Astrocyte (in vitro differentiated cells and primary cell): ENCODE results near the gene SPAG9. TPM values are rescaled to one million over a fixed set of nuclear protein-coding genes. Genes with fewer than 3 reads are reported as not detected.

Experiments used
- DNase-seq: peaks from one replicate; pipeline ENCODE4 v3.0.0-alpha.2; 2010; ENCODE audit warnings: low read depth
- FAIRE-seq: peaks from 2 replicates; lab custom pipeline; 2011; peaks lifted over from hg19 to GRCh38; lab: Jason Lieb, UNC
- H2AFZ ChIP-seq: 2 replicates; pipeline ENCODE4 v1.6.0; 2012; ENCODE audit warnings: low read depth, low read length, inconsistent platforms
- H3K27ac ChIP-seq: 2 replicates; pipeline ENCODE4 v1.5.1; 2011; ENCODE audit warnings: low read depth, low read length, inconsistent platforms
- H3K27me3 ChIP-seq: 2 replicates; pipeline ENCODE4 v1.6.0; 2011; ENCODE audit warnings: low read length, inconsistent platforms; ENCODE audit not compliant: insufficient read depth
- H3K36me3 ChIP-seq: 2 replicates; pipeline ENCODE4 v1.5.1; 2011; ENCODE audit warnings: low read length, inconsistent platforms; ENCODE audit not compliant: insufficient read depth
- H3K4me1 ChIP-seq: 2 replicates; pipeline ENCODE4 v1.5.1; 2011; ENCODE audit warnings: low read length, inconsistent platforms; ENCODE audit not compliant: insufficient read depth
- H3K4me2 ChIP-seq: 2 replicates; pipeline ENCODE4 v1.6.0; 2012; ENCODE audit warnings: low read length, inconsistent platforms
- H3K4me3 ChIP-seq: 2 replicates; pipeline ENCODE4 v1.5.1; 2011; ENCODE audit warnings: low read depth, mild to moderate bottlenecking, low read length, inconsistent platforms; ENCODE audit not compliant: insufficient read depth
- H3K79me2 ChIP-seq: 2 replicates; pipeline ENCODE4 v1.6.0; 2012; ENCODE audit warnings: mild to moderate bottlenecking, low read length, inconsistent platforms; ENCODE audit not compliant: insufficient read depth
- H3K9ac ChIP-seq: 2 replicates; pipeline ENCODE4 v1.6.0; 2012; ENCODE audit warnings: mild to moderate bottlenecking, low read length, inconsistent platforms
- H3K9me3 ChIP-seq: 2 replicates; pipeline ENCODE4 v1.5.1; 2012; ENCODE audit warnings: low read depth, mild to moderate bottlenecking, low read length, inconsistent platforms; ENCODE audit not compliant: insufficient read depth
- H4K20me1 ChIP-seq: 2 replicates; pipeline ENCODE4 v1.6.0; 2012; ENCODE audit warnings: low read length, inconsistent platforms; ENCODE audit not compliant: insufficient read depth
- H3K27ac Mint-ChIP-seq: one replicate; pipeline ENCODE4 v1.8.0; 2021; ENCODE audit warnings: mild to moderate bottlenecking, mixed read lengths; ENCODE audit not compliant: unreplicated experiment
- H3K27me3 Mint-ChIP-seq: one replicate; pipeline ENCODE4 v1.8.0; 2021; ENCODE audit warnings: low read depth, mixed read lengths; ENCODE audit not compliant: unreplicated experiment
- H3K36me3 Mint-ChIP-seq: one replicate; pipeline ENCODE4 v1.8.0; 2021; ENCODE audit warnings: low read depth, mixed read lengths; ENCODE audit not compliant: unreplicated experiment
- H3K4me1 Mint-ChIP-seq: one replicate; pipeline ENCODE4 v1.8.0; 2021; ENCODE audit warnings: low read depth, mixed read lengths; ENCODE audit not compliant: unreplicated experiment
- H3K4me3 Mint-ChIP-seq: one replicate; pipeline ENCODE4 v1.8.0; 2021; ENCODE audit warnings: mild to moderate bottlenecking, moderate library complexity, mixed read lengths; ENCODE audit not compliant: unreplicated experiment
- H3K9me3 Mint-ChIP-seq: one replicate; pipeline ENCODE4 v1.8.0; 2021; ENCODE audit warnings: mild to moderate bottlenecking, mixed read lengths; ENCODE audit not compliant: unreplicated experiment
- CTCF ChIP-seq: IDR thresholded peaks from 2 replicates; pipeline ENCODE4 v1.5.1; 2011; ENCODE audit warnings: low read depth, mild to moderate bottlenecking, inconsistent platforms, low read length, moderate library complexity; ENCODE audit not compliant: insufficient read depth
- EZH2 ChIP-seq: IDR thresholded peaks from 2 replicates; pipeline ENCODE4 v1.6.1; 2012; ENCODE audit warnings: mild to moderate bottlenecking, low read length, inconsistent platforms; ENCODE audit not compliant: insufficient read depth
- total RNA-seq: library from RNA; stranded (reverse); gene quantifications from 2 replicates; pipeline ENCODE4 v1.2.1, GENCODE V29; 2021

SPAG9 gene
- total RNA-seq, 1 donor from 2014 or later = 102 TPM

GRCh38 chr17:50922721-50923405 lies 197.8 kb downstream of the SPAG9 start:
- H3K4me3 Mint-ChIP-seq = no peak overlapping the region
- H3K79me2 ChIP-seq = no peaks in the 10 kb centered on the region
- no peak for FAIRE-seq
- no peaks in the 10 kb centered on the region for H3K36me3 Mint-ChIP-seq
- TF ChIP-seq CTCF = no peak
- no peak for TF ChIP-seq EZH2
- H3K9me3 Mint-ChIP-seq = peaks cover 2% of the 10 kb centered on the region
- no peak overlapping the region for H3K4me2 ChIP-seq
- no peak overlapping the region for H3K27ac ChIP-seq
- no peak overlapping the region for H3K9ac ChIP-seq
- DNase-seq = no peak
- peaks cover 13% of the 10 kb centered on the region for H3K4me1 Mint-ChIP-seq
- no peaks in the 10 kb centered on the region for H4K20me1 ChIP-seq
- no peaks in the 10 kb centered on the region for H3K27me3 ChIP-seq
- no peak overlapping the region for H3K4me3 ChIP-seq
- H3K36me3 ChIP-seq = no peaks in the 10 kb centered on the region
- H3K4me1 ChIP-seq = peaks cover 12% of the 10 kb centered on the region
- peaks cover 26% of the 10 kb centered on the region for H3K27me3 Mint-ChIP-seq
- no peak overlapping the region for H3K27ac Mint-ChIP-seq
- H3K9me3 ChIP-seq = no peaks in the 10 kb centered on the region
- no peak overlapping the region for H2AFZ ChIP-seq

- Histone ChIP-seq H3K9ac (no peak overlapping the region), H4K20me1 (no peaks in the 10 kb centered on the region), H3K36me3 (no peaks in the 10 kb centered on the region), H3K9me3 (no peaks in the 10 kb centered on the region), H3K4me1 (peaks cover 12% of the 10 kb centered on the region), H3K27me3 (no peaks in the 10 kb centered on the region), H2AFZ (no peak overlapping the region), H3K27ac (no peak overlapping the region), H3K79me2 (no peaks in the 10 kb centered on the region), H3K4me3 (no peak overlapping the region), H3K4me2 (no peak overlapping the region)
- FAIRE-seq = no peak
- H3K9me3 Mint-ChIP-seq = peaks cover 2% of the 10 kb centered on the region
- peaks cover 22% of the 10 kb centered on the region for H3K27me3 Mint-ChIP-seq
- peaks cover 13% of the 10 kb centered on the region for H3K4me1 Mint-ChIP-seq
- TF ChIP-seq EZH2 (no peak), CTCF (no peak)
- no peak for DNase-seq
- H3K36me3 Mint-ChIP-seq = no peaks in the 10 kb centered on the region
- H3K4me3 Mint-ChIP-seq = no peak overlapping the region
- H3K27ac Mint-ChIP-seq = no peak overlapping the region
Observed at GRCh38 chr17:50922107-50922506, 198.6 kb downstream of the SPAG9 start.

- no peaks in the 10 kb centered on the region for H3K27me3 ChIP-seq
- Mint-ChIP-seq H3K36me3 (no peaks in the 10 kb centered on the region), H3K4me1 (peaks cover 13% of the 10 kb centered on the region), H3K4me3 (peak overlapping the region; percentile 56), H3K27me3 (peaks cover 18% of the 10 kb centered on the region), H3K27ac (no peak overlapping the region), H3K9me3 (peaks cover 2% of the 10 kb centered on the region)
- no peaks in the 10 kb centered on the region for H3K9me3 ChIP-seq
- FAIRE-seq (no peak), DNase-seq (no peak)
- H3K4me1 ChIP-seq = peaks cover 12% of the 10 kb centered on the region
- no peaks in the 10 kb centered on the region for H3K79me2 ChIP-seq
- H3K4me2 ChIP-seq = no peak overlapping the region
- no peak overlapping the region for H2AFZ ChIP-seq
- H3K4me3 ChIP-seq = no peak overlapping the region
- no peak overlapping the region for H3K27ac ChIP-seq
- H3K9ac ChIP-seq = no peak overlapping the region
- TF ChIP-seq EZH2 (no peak), CTCF (no peak)
- H3K36me3 ChIP-seq = no peaks in the 10 kb centered on the region
- H4K20me1 ChIP-seq = no peaks in the 10 kb centered on the region
Observed at GRCh38 chr17:50920891-50921586, 199.6 kb downstream of the SPAG9 start.
